GM20000 (cell line): ENCODE measurements around the gene DEAF1.
A peak's percentile ranks its signal among the peaks of the same experiment; 100 is the strongest.

ENCODE experiments used
- DNase-seq: peaks from one replicate; pipeline ENCODE4 v3.0.0; 2012; ENCODE audit warnings: low spot score
- TF ChIP-seq, protein P1 (sequence below): IDR thresholded peaks from 2 replicates; pipeline ENCODE4 v1.5.1; 2012; ENCODE audit warnings: mild to moderate bottlenecking, control low read depth; ENCODE audit errors: extremely low read depth, missing control alignments

Gene DEAF1

DNA sequence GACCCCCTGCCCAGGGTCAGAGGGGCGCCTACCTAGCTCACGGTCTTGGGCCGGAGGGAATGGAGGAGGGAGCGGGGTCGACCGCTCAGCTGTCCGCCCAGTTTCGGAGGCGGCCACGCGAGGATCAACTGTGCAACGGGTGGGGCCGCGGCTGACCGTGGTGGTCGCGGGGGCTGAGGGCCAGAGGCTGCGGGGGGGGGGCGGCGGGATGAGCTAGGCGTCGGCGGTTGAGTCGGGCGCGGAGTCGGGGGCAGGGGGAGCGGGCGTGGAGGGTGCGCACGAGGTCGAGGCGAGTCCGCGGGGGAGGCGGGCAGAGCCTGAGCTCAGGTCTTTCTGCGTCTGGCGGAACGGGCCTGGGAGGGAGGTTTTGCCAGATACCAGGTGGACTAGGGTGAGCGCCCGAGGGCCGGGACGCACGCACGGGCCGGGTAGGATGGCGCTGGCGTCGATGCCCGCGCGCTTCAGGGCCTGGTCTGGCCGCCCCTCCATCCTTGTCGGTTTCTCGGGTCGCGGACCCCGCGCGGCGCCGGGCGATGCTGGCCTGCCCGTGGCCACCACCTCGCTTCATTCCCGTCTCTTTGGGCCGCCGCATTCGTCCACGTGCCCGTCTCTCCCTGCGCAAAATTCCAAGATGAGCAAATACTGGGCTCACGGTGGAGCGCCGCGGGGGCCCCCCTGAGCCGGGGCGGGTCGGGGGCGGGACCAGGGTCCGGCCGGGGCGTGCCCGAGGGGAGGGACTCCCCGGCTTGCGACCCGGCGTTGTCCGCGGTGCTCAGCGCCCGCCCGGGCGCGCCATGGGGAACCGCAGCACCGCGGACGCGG, 58.3 kb downstream of the DEAF1 start, which contains the start of gene DRD4:
DRD4 (plus strand) TSS at position 759 of the 822 bp plus-strand sequence; CDS start at position 795, 36 bp downstream.
- DNase-seq = no peak
- TF ChIP-seq, protein P1, sequence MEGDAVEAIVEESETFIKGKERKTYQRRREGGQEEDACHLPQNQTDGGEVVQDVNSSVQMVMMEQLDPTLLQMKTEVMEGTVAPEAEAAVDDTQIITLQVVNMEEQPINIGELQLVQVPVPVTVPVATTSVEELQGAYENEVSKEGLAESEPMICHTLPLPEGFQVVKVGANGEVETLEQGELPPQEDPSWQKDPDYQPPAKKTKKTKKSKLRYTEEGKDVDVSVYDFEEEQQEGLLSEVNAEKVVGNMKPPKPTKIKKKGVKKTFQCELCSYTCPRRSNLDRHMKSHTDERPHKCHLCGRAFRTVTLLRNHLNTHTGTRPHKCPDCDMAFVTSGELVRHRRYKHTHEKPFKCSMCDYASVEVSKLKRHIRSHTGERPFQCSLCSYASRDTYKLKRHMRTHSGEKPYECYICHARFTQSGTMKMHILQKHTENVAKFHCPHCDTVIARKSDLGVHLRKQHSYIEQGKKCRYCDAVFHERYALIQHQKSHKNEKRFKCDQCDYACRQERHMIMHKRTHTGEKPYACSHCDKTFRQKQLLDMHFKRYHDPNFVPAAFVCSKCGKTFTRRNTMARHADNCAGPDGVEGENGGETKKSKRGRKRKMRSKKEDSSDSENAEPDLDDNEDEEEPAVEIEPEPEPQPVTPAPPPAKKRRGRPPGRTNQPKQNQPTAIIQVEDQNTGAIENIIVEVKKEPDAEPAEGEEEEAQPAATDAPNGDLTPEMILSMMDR = no peak

DNA sequence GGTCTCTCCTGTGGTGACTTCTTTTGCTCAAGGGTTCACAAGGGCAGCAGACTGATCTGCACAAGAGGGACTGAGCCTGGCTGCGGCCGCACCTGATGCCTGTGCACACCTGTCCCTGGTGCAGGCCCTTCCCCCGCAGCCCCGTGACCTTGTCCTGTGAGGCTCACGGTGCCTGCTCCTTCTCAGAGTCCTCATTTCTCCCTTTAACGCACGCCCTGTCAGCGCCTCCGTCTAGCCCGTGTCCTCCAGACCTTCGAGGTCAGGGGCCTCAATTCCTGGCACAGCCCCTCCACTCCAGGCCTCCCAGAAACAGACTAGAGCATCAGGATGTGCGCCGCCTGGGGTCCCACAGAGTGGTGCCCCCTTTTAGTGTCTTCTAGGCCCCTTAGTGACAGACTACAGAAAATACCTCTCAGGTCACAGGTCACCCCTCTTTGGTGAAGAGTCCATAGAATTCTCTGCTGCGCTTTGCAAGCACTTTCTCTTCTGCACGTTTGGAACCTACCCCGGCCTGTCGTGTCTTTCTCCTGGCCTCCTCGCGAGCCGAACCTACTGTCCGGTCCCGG, 59.0 kb downstream of the DEAF1 start:
- no peak for DNase-seq
- TF ChIP-seq, protein P1 = no peak

DNA sequence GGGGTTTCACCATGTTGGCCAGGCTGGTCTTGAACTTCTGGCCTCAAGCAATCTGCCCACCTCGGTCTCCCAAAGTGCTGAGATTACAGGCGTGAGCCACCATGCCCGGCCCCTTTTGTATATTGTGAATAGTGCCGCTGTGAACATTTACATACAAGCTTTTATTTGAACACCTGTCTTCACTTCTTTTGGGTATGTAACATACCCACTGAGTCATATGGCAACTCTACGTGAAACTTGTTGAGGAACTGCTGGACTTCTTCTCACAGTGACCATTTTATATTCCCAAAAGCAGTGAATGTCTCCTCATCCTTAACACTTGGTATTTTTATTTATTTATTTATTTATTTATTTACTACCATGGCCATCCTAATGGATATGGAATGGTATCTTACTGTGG, 64.2 kb downstream of the DEAF1 start:
- TF ChIP-seq, protein P1 = no peak
- no peak for DNase-seq

DNA sequence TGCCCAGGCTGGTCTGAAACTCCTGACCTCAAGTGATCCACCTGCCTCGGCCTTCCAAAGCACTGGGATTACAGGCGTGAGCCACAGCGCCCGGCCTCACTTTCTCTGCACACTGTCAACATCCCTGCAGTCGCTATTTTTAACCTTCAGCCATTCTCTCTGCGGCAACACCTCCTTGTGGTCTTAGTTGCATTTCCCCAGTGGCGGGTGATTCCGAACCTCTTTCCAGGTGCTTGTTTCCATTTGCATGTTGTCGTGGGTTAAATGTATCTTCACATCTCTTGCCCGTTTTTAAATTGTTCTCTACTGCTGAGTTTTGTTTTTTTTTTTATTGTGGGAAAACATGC, 65.8 kb downstream of the DEAF1 start:
- DNase-seq = peak; percentile 75
- TF ChIP-seq, protein P1 = no peak

DNA sequence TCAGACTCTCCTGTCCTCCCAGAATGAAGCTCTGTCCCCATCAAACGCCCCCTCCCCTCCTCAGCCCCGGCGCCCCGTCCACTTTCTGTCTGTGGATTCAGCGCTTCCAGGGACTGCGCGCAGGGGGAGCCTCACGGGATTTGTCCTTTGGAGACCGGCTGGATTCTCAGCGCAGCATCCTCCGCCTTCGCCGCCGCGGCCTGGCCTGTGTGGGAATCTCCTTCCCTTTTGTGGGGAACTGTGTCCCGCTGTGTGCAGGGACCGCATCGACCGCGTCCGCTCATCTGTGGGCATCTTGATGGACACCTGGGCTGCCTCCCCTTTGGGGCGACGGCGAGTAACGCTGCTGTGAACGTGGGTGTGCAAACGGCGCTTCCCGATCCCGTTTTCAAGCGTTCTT, 67.0 kb downstream of the DEAF1 start:
- no peak for DNase-seq
- TF ChIP-seq, protein P1 = no peak

DNA sequence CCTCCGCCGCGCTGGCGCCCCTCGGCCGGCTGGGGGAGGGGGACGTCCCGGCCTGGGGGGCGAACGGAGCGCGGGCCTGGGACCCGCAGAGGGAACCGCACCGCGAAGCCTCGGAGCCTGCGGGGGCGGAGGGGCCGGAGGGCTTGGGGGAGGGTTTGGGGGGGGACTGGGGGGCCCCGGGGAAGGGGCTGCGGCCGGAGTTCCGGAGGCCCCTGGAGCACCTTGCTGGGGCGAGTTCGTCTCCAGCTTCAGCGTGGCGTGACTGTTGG, 67.8 kb downstream of the DEAF1 start:
- TF ChIP-seq, protein P1 = no peak
- no peak for DNase-seq

DNA sequence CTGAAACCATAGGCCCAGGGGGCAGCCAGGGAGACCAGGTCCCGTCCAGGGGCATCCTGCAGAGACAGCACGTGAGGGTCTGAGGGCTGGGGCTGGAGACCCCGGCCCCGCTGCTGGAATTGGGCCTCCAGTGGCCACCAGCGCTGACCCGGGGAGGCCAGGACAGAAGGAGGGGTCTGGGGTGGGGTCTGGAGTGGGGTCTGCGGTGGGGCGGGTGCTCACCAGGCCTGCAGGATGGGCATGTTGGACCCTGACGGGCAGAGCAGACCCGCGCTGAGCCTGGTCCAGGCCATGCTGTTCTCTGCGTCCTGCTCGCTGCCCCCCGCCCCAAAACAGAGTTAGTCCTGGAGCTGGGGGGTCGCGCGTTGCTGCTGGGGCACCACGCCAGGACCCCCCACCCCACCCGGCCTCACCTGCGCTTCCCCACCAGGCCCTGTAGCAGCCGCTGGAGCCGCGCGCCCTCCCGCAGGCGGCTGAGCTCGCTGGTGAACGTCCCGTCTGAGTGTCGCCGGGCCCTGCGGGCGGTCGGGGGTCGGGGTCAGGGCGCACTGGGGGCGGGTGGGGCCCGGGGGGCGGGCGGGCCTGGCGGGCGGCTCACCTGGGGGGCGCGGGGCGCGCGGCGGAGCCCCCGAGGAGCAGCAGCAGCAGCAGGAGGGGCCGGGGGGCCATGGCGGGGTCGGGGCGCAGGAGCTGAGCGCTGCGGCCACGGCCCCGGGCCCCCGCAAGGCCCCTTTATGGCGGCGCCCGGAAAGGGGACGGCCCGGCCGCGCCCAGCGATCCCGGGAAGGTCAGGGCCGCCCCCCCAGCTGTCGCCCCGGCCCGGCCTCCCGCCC, 68.3 kb downstream of the DEAF1 start, which contains the start of gene SCT:
SCT (minus strand) TSS at position 707 of the 833 bp plus-strand sequence; CDS start at position 669, 38 bp downstream.
- no peak for DNase-seq
- TF ChIP-seq, protein P1 = no peak
